A673 (cell line): ENCODE measurements around the gene C4orf50. TPM values are rescaled to one million over a fixed set of nuclear protein-coding genes. Genes with fewer than 3 reads are reported as not detected.
"Not testable (repeated sequence)": the region's sequence is repeated elsewhere in the genome, so short reads cannot be mapped to it uniquely, and the experiment has no call there.

ENCODE experiments used
- BruUV-seq: library from RNA; stranded (reverse); fragments of 400-500 nt; replicated peaks from 2 replicates; lab custom pipeline; 2021; lab: Mats Ljungman, UMichigan
- CTCF ChIA-PET: fragments of 300-600 bp; sonication (Branson Sonifier 250); formaldehyde crosslinking; loops from one replicate; lab custom pipeline; 2022; ENCODE audit warnings: antibody characterized with exemption; lab: Charles Lee
- POLR2A ChIA-PET: fragments of 300-600 bp; sonication (Branson Sonifier 250); formaldehyde crosslinking; loops from one replicate; lab custom pipeline; 2022; ENCODE audit warnings: antibody characterized with exemption; ENCODE audit not compliant: low non-redundant PET; lab: Charles Lee
- DNase-seq: peaks from one replicate; pipeline ENCODE4 v3.0.0-alpha.2; 2015; ENCODE audit warnings: low spot score
- H3K27ac ChIP-seq: fragments of 200-600 bp; sonication (generic); 2 replicates; pipeline ENCODE4 v1.5.1; 2016; ENCODE audit warnings: mixed run types, low read depth, mild to moderate bottlenecking, mixed read lengths, antibody characterized with exemption, low read length; ENCODE audit not compliant: poor library complexity, severe bottlenecking
- H3K27me3 ChIP-seq: fragments of 200-600 bp; sonication (generic); replicated peaks from 2 replicates; pipeline ENCODE4 v1.6.1; 2017; ENCODE audit warnings: mixed run types, low read depth, mild to moderate bottlenecking, mixed read lengths, antibody characterized with exemption, low read length; ENCODE audit not compliant: insufficient read depth, poor library complexity
- H3K36me3 ChIP-seq: fragments of 200-600 bp; sonication (generic); 2 replicates; pipeline ENCODE4 v1.6.1; 2016; ENCODE audit warnings: mixed run types, mild to moderate bottlenecking, mixed read lengths, antibody characterized with exemption, low read length; ENCODE audit not compliant: insufficient read depth, poor library complexity, severe bottlenecking
- H3K4me1 ChIP-seq: fragments of 200-600 bp; sonication (generic); 2 replicates; pipeline ENCODE4 v1.6.1; 2017; ENCODE audit warnings: mixed run types, mild to moderate bottlenecking, mixed read lengths, antibody characterized with exemption, low read length; ENCODE audit not compliant: insufficient read depth, poor library complexity, severe bottlenecking
- H3K4me3 ChIP-seq: fragments of 200-600 bp; sonication (generic); 2 replicates; pipeline ENCODE4 v1.5.1; 2016; ENCODE audit warnings: low read depth, mixed run types, mild to moderate bottlenecking, mixed read lengths, low read length; ENCODE audit not compliant: poor library complexity, severe bottlenecking
- H3K9me3 ChIP-seq: fragments of 200-600 bp; sonication (generic); 2 replicates; pipeline ENCODE4 v1.6.1; 2016; ENCODE audit warnings: mixed run types, low read depth, mild to moderate bottlenecking, mixed read lengths, antibody characterized with exemption, low read length; ENCODE audit not compliant: poor library complexity, severe bottlenecking
- EZH2 ChIP-seq: fragments of 200-600 bp; sonication (generic); IDR thresholded peaks from 2 replicates; pipeline ENCODE4 v1.6.1; 2017; ENCODE audit warnings: borderline replicate concordance, low read depth, mild to moderate bottlenecking, mixed read lengths, antibody characterized with exemption, low read length; ENCODE audit not compliant: poor library complexity, severe bottlenecking
- intact Hi-C: fragments of 100-400 bp; cut with micrococcal nuclease; formaldehyde crosslinking; loops from one replicate; pipeline ENCODE4 v1.10.0; 2022; ENCODE audit not compliant: unreplicated experiment
- total RNA-seq: library from RNA; stranded (reverse); gene quantifications from 2 replicates; pipeline ENCODE4 v1.2.3, GENCODE V29; 2021
- TF ChIP-seq, protein P1 (sequence below): fragments of 300-800, 200-600 bp; sonication (generic); conservative IDR thresholded peaks from 2 replicates; pipeline ENCODE4 v1.5.1; 2017; ENCODE audit warnings: low read depth, mild to moderate bottlenecking, antibody characterized with exemption, low read length, moderate library complexity, mixed read lengths

Gene C4orf50
- total RNA-seq, 1 experiment from 2014 or later = not detected

DNA sequence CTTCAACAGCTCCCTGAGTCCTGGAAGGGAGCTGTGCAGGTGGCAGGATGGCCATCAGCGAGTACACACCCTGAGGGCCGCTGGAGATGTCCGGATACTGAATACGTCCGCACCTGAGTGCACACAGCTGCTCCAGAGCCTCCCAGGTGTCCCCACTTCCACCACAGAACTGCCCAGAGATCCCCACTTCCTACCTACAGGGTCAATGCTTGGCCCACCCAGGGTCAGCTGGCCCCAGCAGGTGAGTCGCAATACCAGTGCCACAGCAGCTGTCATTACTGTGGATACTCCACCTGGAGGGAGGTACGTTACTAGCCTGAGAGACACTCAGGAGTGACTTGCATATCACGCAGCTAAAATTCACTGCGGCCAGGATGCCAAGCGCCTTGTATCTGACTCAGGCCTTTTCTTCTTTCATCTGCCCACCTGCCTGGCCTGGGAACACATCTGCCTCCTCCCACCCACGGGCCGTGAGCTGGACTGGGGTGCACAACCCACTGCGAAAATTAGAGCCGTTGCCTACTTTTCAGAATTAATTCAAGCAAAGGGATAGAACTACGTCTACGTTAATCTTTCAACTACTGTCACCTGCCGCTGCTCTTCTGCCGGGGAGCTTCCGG is 9.4 kb downstream of the C4orf50 start:
- CTCF ChIA-PET = no interaction called here
- intact Hi-C loops = no loop called here

DNA sequence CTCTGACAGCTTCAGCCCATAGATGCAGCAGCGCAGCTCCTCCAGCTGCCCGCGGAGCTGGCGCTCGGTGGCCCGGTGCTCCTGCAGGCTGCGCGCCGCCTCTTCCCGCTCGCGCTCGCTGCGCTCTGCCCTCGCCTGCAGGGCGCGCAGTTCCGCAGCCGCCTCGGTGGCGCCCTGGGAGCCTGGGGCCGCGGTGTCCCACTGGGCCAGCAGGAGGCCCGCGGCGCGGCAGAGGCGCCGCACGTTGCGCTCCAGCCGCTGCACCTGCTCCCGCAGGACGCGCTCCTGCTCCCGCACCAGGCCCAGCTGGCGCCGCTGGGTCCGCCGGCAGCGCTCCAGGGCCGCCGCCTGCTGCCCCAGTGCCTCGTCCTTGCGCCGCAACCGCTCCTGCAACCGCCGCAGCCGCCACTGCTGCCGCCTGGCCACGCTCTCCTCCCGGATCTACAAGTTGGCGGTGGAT is 10.1 kb downstream of the C4orf50 start:
- CTCF ChIA-PET = no interaction called here
- BruUV-seq = no TSS peak

More for the DNA sequence above, 9.4 kb downstream of the C4orf50 start:
- no peaks in the 10 kb centered on the region for H3K36me3 ChIP-seq
- POLR2A ChIA-PET = no interaction called here
- no peak overlapping the region for H3K27ac ChIP-seq
- H3K27me3 ChIP-seq = peaks cover 43% of the 10 kb centered on the region
- no peak overlapping the region for H3K4me3 ChIP-seq
- no peaks in the 10 kb centered on the region for H3K9me3 ChIP-seq
- BruUV-seq = no TSS peak
- no peak for DNase-seq
- H3K4me1 ChIP-seq = no peaks in the 10 kb centered on the region
- TF ChIP-seq, protein P1, sequence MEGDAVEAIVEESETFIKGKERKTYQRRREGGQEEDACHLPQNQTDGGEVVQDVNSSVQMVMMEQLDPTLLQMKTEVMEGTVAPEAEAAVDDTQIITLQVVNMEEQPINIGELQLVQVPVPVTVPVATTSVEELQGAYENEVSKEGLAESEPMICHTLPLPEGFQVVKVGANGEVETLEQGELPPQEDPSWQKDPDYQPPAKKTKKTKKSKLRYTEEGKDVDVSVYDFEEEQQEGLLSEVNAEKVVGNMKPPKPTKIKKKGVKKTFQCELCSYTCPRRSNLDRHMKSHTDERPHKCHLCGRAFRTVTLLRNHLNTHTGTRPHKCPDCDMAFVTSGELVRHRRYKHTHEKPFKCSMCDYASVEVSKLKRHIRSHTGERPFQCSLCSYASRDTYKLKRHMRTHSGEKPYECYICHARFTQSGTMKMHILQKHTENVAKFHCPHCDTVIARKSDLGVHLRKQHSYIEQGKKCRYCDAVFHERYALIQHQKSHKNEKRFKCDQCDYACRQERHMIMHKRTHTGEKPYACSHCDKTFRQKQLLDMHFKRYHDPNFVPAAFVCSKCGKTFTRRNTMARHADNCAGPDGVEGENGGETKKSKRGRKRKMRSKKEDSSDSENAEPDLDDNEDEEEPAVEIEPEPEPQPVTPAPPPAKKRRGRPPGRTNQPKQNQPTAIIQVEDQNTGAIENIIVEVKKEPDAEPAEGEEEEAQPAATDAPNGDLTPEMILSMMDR = no peak
- TF ChIP-seq EZH2 = no peak

GRCh38 chr4:6005175-6005574 is 13.1 kb downstream of the C4orf50 start:
- no peak for DNase-seq
- no TSS peak for BruUV-seq
- intact Hi-C loops = no loop called here
- TF ChIP-seq EZH2 = no peak
- TF ChIP-seq, protein P1 = no peak
- Histone ChIP-seq H3K4me1 (no peaks in the 10 kb centered on the region), H3K27ac (no peak overlapping the region), H3K4me3 (no peak overlapping the region), H3K9me3 (no peaks in the 10 kb centered on the region), H3K27me3 (peaks cover 58% of the 10 kb centered on the region), H3K36me3 (no peaks in the 10 kb centered on the region)
- CTCF ChIA-PET = no interaction called here
- POLR2A ChIA-PET = no interaction called here

More for the DNA sequence above, 10.1 kb downstream of the C4orf50 start:
- no peaks in the 10 kb centered on the region for H3K4me1 ChIP-seq
- no peaks in the 10 kb centered on the region for H3K9me3 ChIP-seq
- no peak for DNase-seq
- no peak for TF ChIP-seq EZH2
- TF ChIP-seq, protein P1 = no peak
- no peak overlapping the region for H3K27ac ChIP-seq
- H3K27me3 ChIP-seq = peaks cover 43% of the 10 kb centered on the region
- intact Hi-C loops = no loop called here
- H3K4me3 ChIP-seq = no peak overlapping the region
- H3K36me3 ChIP-seq = no peaks in the 10 kb centered on the region
- POLR2A ChIA-PET = no interaction called here

DNA sequence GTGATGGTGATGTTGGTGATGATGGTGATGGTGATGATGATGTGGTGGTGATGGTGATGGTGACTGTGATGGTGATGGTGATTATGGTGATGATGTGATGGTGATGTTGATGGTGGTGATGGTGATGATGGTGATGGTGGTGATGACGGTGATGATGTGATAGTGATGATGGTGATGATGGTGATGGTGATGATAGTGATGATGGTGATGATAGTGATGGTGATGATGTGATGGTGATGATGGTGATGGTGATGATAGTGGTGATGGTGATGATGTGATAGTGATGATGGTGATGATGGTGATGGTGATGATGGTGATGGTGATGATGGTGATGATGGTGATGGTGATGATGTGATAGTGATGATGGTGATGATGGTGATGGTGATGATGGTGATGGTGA is 14.7 kb downstream of the C4orf50 start:
- DNase-seq, intact Hi-C loops, H3K9me3 ChIP-seq, CTCF ChIA-PET, H3K36me3 ChIP-seq, POLR2A ChIA-PET, H3K27ac ChIP-seq, BruUV-seq, H3K4me3 ChIP-seq, H3K4me1 ChIP-seq: not testable (repeated sequence)
- H3K27me3 ChIP-seq = peaks cover 55% of the 10 kb centered on the region
